K562 (cell line): Measurements from ENCODE around the gene ARHGAP32. TPM values are rescaled to one million over a fixed set of nuclear protein-coding genes. Genes with fewer than 3 reads are reported as not detected.

Experiments used
- ATAC-seq: fragments of 200-7000 bp; cut with Tn5 transposase; 3 replicates; pipeline ENCODE4 v1.9.1; 2020; ENCODE audit warnings: moderate library complexity
- BruUV-seq: library from RNA; stranded (reverse); fragments of 400-500 nt; replicated peaks from 2 replicates; lab custom pipeline; 2021; lab: Mats Ljungman, UMichigan
- CTCF ChIA-PET: fragments of 300-600 bp; formaldehyde crosslinking; extraction: SDS; loops from one replicate; lab custom pipeline; 2021; ENCODE audit warnings: low intra/inter-chr PET ratio; lab: Yijun Ruan, JAX
- POLR2A ChIA-PET: fragments of 300-600, 350-650 bp; sonication (Branson Sonifier 250); formaldehyde crosslinking; extraction: SDS; loops from one replicate; lab custom pipeline; 2021; ENCODE audit warnings: antibody characterized with exemption, inconsistent platforms; lab: Yijun Ruan, JAX
- DNase-seq, 4 experiments: peaks; one replicate each; pipeline versions ENCODE4 v3.0.0 to v3.0.0-alpha.2; 2011 to 2018; ENCODE audit warnings: low spot score in 3 of 4, mixed read lengths in 3 of 4; ENCODE audit errors: extremely low read depth in 1 of 4
- FAIRE-seq: peaks from 2 replicates; lab custom pipeline; 2011; peaks lifted over from hg19 to GRCh38; lab: Jason Lieb, UNC
- H2AFZ ChIP-seq: 2 replicates; pipeline ENCODE4 v1.6.0; 2011; ENCODE audit warnings: low read depth, low read length, control low read depth, inconsistent platforms
- H3K27ac ChIP-seq: fragments of 200-600 bp; 3 replicates; pipeline ENCODE4 v1.8.0; 2011; ENCODE audit warnings: low read depth, mild to moderate bottlenecking, control low read depth, inconsistent platforms, low read length, moderate library complexity, mixed read lengths; ENCODE audit errors: extremely low read depth
- H3K27me3 ChIP-seq, 2 experiments: fragments of 300-600 bp in 1 of 2; 2 replicates in 1 of 2; 3 replicates in 1 of 2; pipeline versions ENCODE4 v1.6.0 to v1.8.0; 2011; ENCODE audit warnings: inconsistent platforms in 2 of 2, low read length in 2 of 2, mild to moderate bottlenecking in 1 of 2, mixed read lengths in 1 of 2, moderate library complexity in 1 of 2; ENCODE audit not compliant: control insufficient read depth in 2 of 2, insufficient read depth in 2 of 2
- H3K36me3 ChIP-seq: fragments of 300-600 bp; 3 replicates; pipeline ENCODE4 v1.8.0; 2011; ENCODE audit warnings: mild to moderate bottlenecking, low read length, inconsistent platforms; ENCODE audit not compliant: control insufficient read depth, insufficient read depth
- H3K4me1 ChIP-seq, 2 experiments: fragments of 200-600 bp in 1 of 2; replicated peaks in 1 of 2; 2 replicates in 1 of 2; 3 replicates in 1 of 2; pipeline versions ENCODE4 v1.5.1 to v1.8.0; 2011; ENCODE audit warnings: inconsistent platforms in 2 of 2, low read length in 2 of 2, mild to moderate bottlenecking in 1 of 2, mixed read lengths in 1 of 2, moderate library complexity in 1 of 2; ENCODE audit not compliant: control insufficient read depth in 2 of 2, insufficient read depth in 2 of 2
- H3K4me2 ChIP-seq: 2 replicates; pipeline ENCODE4 v1.6.1; 2011; ENCODE audit warnings: low read length, control low read depth, inconsistent platforms, mixed read lengths; ENCODE audit not compliant: insufficient read depth
- H3K4me3 ChIP-seq: fragments of 200-600 bp; sonication (generic), shearing (Covaris generic); 2 replicates; pipeline ENCODE4 v1.5.1; 2016; ENCODE audit warnings: control low read depth, inconsistent platforms
- H3K79me2 ChIP-seq: fragments of 200-600 bp; 3 replicates; pipeline ENCODE4 v1.8.0; 2011; ENCODE audit warnings: low read length, inconsistent platforms; ENCODE audit not compliant: control insufficient read depth, insufficient read depth
- H3K9ac ChIP-seq, 2 experiments: 2 replicates each; pipeline versions ENCODE4 v1.6.0 to v1.6.1; 2011; ENCODE audit warnings: low read depth in 2 of 2, low read length in 2 of 2, control low read depth in 1 of 2, inconsistent platforms in 1 of 2, mild to moderate bottlenecking in 1 of 2, mixed read lengths in 1 of 2; ENCODE audit not compliant: insufficient read depth in 1 of 2
- H3K9me1 ChIP-seq: one replicate; pipeline ENCODE4 v1.6.0; 2011; ENCODE audit warnings: inconsistent platforms, mild to moderate bottlenecking, low read length, moderate library complexity; ENCODE audit not compliant: control insufficient read depth, insufficient read depth
- H3K9me3 ChIP-seq: replicated peaks from 2 replicates; pipeline ENCODE4 v1.5.1; 2011; ENCODE audit warnings: low read depth, low read length, inconsistent platforms; ENCODE audit not compliant: control insufficient read depth, insufficient read depth
- H4K20me1 ChIP-seq: replicated peaks from 2 replicates; pipeline ENCODE4 v1.6.1; 2011; ENCODE audit warnings: low read length, inconsistent platforms, mixed read lengths; ENCODE audit not compliant: control insufficient read depth, insufficient read depth
- ARNT ChIP-seq, 2 experiments: fragments of 450-650 bp; IDR thresholded peaks; 2 replicates each; pipeline ENCODE4 v1.6.1; 2016; ENCODE audit warnings: mild to moderate bottlenecking in 1 of 2
- ATF3 ChIP-seq, 2 experiments: fragments of 450-650 bp in 1 of 2; sonication (generic) in 1 of 2; formaldehyde crosslinking in 1 of 2; IDR thresholded peaks in 1 of 2; conservative IDR thresholded peaks in 1 of 2; 2 replicates each; pipeline versions ENCODE4 v1.6.1 to v1.8.1; 2016 to 2023; ENCODE audit warnings: mild to moderate bottlenecking in 2 of 2, moderate library complexity in 2 of 2, inconsistent platforms in 1 of 2, missing genetic modification reagents in 1 of 2
- CBX5 ChIP-seq: IDR thresholded peaks from 2 replicates; pipeline ENCODE4 v1.6.1; 2014; ENCODE audit warnings: low read depth, borderline replicate concordance
- HDAC1 ChIP-seq, 2 experiments: fragments of 450-650 bp; IDR thresholded peaks; 2 replicates each; pipeline ENCODE4 v1.6.1; 2016 to 2017; ENCODE audit warnings: inconsistent platforms in 1 of 2, mild to moderate bottlenecking in 1 of 2, moderate library complexity in 1 of 2
- KAT8 ChIP-seq: fragments of 450-650 bp; IDR thresholded peaks from 2 replicates; pipeline ENCODE4 v1.6.1; 2016; ENCODE audit warnings: low read depth, mild to moderate bottlenecking
- MAFF ChIP-seq: IDR thresholded peaks from 2 replicates; pipeline ENCODE4 v1.6.1; 2012; ENCODE audit warnings: low read length, improper control_type of control experiment
- MAFG ChIP-seq: fragments of 450-650 bp; conservative IDR thresholded peaks from 2 replicates; pipeline ENCODE4 v1.6.1; 2016; ENCODE audit warnings: missing genetic modification characterization, missing compliant biosample characterization
- MAFK ChIP-seq: IDR thresholded peaks from 2 replicates; pipeline ENCODE4 v1.6.1; 2011; ENCODE audit warnings: low read length, improper control_type of control experiment
- MCM7 ChIP-seq, 2 experiments: fragments of 450-650 bp; IDR thresholded peaks; 2 replicates each; pipeline ENCODE4 v1.6.1; 2016 to 2018
- MEF2D ChIP-seq: conservative IDR thresholded peaks from 2 replicates; pipeline ENCODE4 v1.6.1; 2016; ENCODE audit warnings: low read depth, missing genetic modification characterization, missing compliant biosample characterization
- NCOR1 ChIP-seq: fragments of 450-650 bp; IDR thresholded peaks from 2 replicates; pipeline ENCODE4 v1.6.1; 2016; ENCODE audit warnings: mild to moderate bottlenecking, moderate library complexity
- POLR2B ChIP-seq: fragments of 450-650 bp; IDR thresholded peaks from 2 replicates; pipeline ENCODE4 v1.6.1; 2018; ENCODE audit warnings: low read depth; ENCODE audit not compliant: partially characterized antibody
- SRF ChIP-seq, 2 experiments: fragments of 250-450, 450-650 bp in 1 of 2; sonication (Bioruptor Pico) in 1 of 2; sonication (generic) in 1 of 2; formaldehyde crosslinking; IDR thresholded peaks; 2 replicates each; pipeline versions ENCODE4 v1.5.0 to v1.5.1; 2020 to 2022; ENCODE audit warnings: mild to moderate bottlenecking in 1 of 2, missing genetic modification reagents in 1 of 2
- ZNF23 ChIP-seq: fragments of 250-450 bp; sonication (Bioruptor Pico); IDR thresholded peaks from 2 replicates; pipeline ENCODE4 v1.4.0; 2020; ENCODE audit warnings: mild to moderate bottlenecking
- ZNF311 ChIP-seq: fragments of 250-450 bp; sonication (Bioruptor Pico); IDR thresholded peaks from 2 replicates; pipeline ENCODE4 v1.4.0; 2020; ENCODE audit warnings: mild to moderate bottlenecking, moderate library complexity
- ZNF316 ChIP-seq: fragments of 450-650 bp; IDR thresholded peaks from 2 replicates; pipeline ENCODE4 v1.6.1; 2016
- ZNF449 ChIP-seq: fragments of 250-450 bp; sonication (Bioruptor Pico); IDR thresholded peaks from 2 replicates; pipeline ENCODE4 v1.8.0; 2022; ENCODE audit warnings: moderate library complexity, mild to moderate bottlenecking, inconsistent platforms
- ZNF507 ChIP-seq: conservative IDR thresholded peaks from 2 replicates; pipeline ENCODE4 v1.6.1; 2017; ENCODE audit warnings: missing genetic modification characterization, missing compliant biosample characterization
- ZNF77 ChIP-seq: fragments of 250-450 bp; sonication (Bioruptor Pico); IDR thresholded peaks from 2 replicates; pipeline ENCODE4 v1.5.0; 2020
- in situ Hi-C: fragments of 300-500 bp; cut with MboI; formaldehyde crosslinking; loops from 4 replicates; pipeline ENCODE4 v1.15.0; 2018; ENCODE audit warnings: inconsistent platforms, mixed read lengths
- intact Hi-C: fragments of 100-400 bp; cut with micrococcal nuclease; formaldehyde crosslinking; loops from 2 replicates; pipeline ENCODE4 v1.14.2; 2022
- polyA plus RNA-seq, 8 experiments: library from polyadenylated mRNA; depleted of rRNA in 4 of 8; stranded (reverse) in 5 of 8; unstranded in 3 of 8; fragments of >200 nt; fragmentation: Nextera tagmentation in 2 of 8; fragmentation: Illumina TruSeq in 1 of 8; extraction: Ambion mirVana in 2 of 8; extraction: Trizol in 1 of 8; gene quantifications; 2 replicates each; pipeline versions ENCODE4 v1.2.1 to v1.2.3, GENCODE V29; 2011 to 2014; ENCODE audit warnings: inconsistent platforms in 1 of 8, missing spikeins in 1 of 8
- total RNA-seq, 7 experiments: library from RNA; depleted of rRNA in 6 of 7; stranded (reverse); fragments of >200 nt in 6 of 7; fragmentation: Illumina TruSeq in 2 of 7; extraction: Trizol in 2 of 7; gene quantifications; 2 replicates each; pipeline versions ENCODE4 v1.2.1 to v1.2.3, GENCODE V29; 2011 to 2021; ENCODE audit warnings: low replicate concordance in 1 of 7
- TF ChIP-seq, protein P1 (sequence below): fragments of 250-450 bp; sonication (Bioruptor Pico); IDR thresholded peaks from 2 replicates; pipeline ENCODE4 v1.6.1; 2021; ENCODE audit warnings: mild to moderate bottlenecking

ARHGAP32 gene
- total and polyA plus RNA-seq, 9 of the 15 experiments (the other 6 are each of a cell fraction or from before 2014, with no cell fraction given): 0.18 TPM; not detected in 8

GRCh38 chr11:129063118-129063517 lies 129.0 kb downstream of the ARHGAP32 start:
- Histone ChIP-seq H3K4me3 (no peak overlapping the region), H3K9me3 (no peaks in the 10 kb centered on the region), H3K4me1 (no peaks in the 10 kb centered on the region), H3K4me2 (no peak overlapping the region), H4K20me1 (no peaks in the 10 kb centered on the region), H2AFZ (no peak overlapping the region), H3K9ac (no peak overlapping the region), H3K36me3 (no peaks in the 10 kb centered on the region), H3K27me3 (no peaks in the 10 kb centered on the region), H3K79me2 (no peaks in the 10 kb centered on the region), H3K9me1 (no peaks in the 10 kb centered on the region), H3K27ac (no peak overlapping the region)
- TF ChIP-seq HDAC1 (IDR thresholded peaks at IDR 0.05) (no peak), ATF3 (IDR thresholded peaks at IDR 0.05) (no peak), ATF3 (CRISPR knock-in tag; conservative IDR thresholded peaks at IDR 0.05) (no peak), ZNF507 (no peak), ARNT (IDR thresholded peaks at IDR 0.05) (no peak), CBX5 (no peak), MAFF (peak; percentile 33; the same call in 1 of the 2 replicates), MCM7 (IDR thresholded peaks at IDR 0.05) (no peak), SRF (CRISPR knock-in tag; IDR thresholded peaks at IDR 0.05) (no peak), KAT8 (no peak), ZNF77 (CRISPR knock-in tag) (no peak), MAFK (peak; percentile 51; the same call in 1 of the 2 replicates), ZNF23 (CRISPR knock-in tag) (no peak), MEF2D (tag) (no peak), ZNF449 (CRISPR knock-in tag) (no peak), NCOR1 (no peak), POLR2B (no peak), MAFG (tag) (peak; percentile 30; the same call in 1 of the 2 replicates), ZNF311 (no peak), ZNF316 (peak; percentile 71)
- TF ChIP-seq, protein P1, sequence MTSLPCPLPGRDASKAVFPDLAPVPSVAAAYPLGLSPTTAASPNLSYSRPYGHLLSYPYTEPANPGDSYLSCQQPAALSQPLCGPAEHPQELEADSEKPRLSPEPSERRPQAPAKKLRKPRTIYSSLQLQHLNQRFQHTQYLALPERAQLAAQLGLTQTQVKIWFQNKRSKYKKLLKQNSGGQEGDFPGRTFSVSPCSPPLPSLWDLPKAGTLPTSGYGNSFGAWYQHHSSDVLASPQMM: no peak
- CTCF ChIA-PET: no interaction called here
- no TSS peak for BruUV-seq
- in situ Hi-C loops (no loop called here), intact Hi-C loops (no loop called here)
- ATAC-seq: no peak
- FAIRE-seq: no peak
- DNase-seq: no peak
- POLR2A ChIA-PET: no interaction called here
